Measurements from ENCODE around the gene GFPT1.

Gene GFPT1

DNA sequence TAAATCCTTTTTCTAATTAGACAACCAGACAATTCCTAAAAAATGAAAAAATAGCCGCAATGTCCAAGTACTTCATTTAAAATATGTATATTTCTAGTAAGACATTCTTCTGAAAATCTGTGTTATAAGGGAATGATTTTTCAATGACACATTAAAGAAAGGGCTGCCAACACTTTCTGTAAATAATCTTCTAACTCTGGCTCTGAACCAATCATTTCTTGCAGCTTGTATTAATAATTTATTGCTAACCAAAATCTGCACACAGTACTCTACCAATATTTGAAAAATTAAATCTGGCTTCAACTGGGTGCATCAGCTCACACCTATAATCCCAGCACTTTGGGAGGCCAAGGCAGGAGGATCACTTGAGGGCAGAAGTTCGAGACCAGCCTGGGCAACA, 42.0 kb upstream of the GFPT1 start:
- POLR2A ChIA-PET, result interaction anchor here (0.6 kb wide), 1 partner anchor 1222 kb away, joined by 3 read pairs; no protein-coding TSS in a partner anchor
- TF ChIP-seq, protein P1, sequence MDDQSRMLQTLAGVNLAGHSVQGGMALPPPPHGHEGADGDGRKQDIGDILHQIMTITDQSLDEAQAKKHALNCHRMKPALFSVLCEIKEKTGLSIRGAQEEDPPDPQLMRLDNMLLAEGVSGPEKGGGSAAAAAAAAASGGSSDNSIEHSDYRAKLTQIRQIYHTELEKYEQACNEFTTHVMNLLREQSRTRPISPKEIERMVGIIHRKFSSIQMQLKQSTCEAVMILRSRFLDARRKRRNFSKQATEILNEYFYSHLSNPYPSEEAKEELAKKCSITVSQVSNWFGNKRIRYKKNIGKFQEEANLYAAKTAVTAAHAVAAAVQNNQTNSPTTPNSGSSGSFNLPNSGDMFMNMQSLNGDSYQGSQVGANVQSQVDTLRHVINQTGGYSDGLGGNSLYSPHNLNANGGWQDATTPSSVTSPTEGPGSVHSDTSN (CRISPR knock-in tag; IDR thresholded peaks at IDR 0.05), result no peak
- TF ChIP-seq ZNF155 (tag by site-specific recombination; IDR thresholded peaks at IDR 0.05) (no peak), ZNF214 (tag by site-specific recombination; IDR thresholded peaks at IDR 0.05; ENCODE audit: borderline replicate concordance) (no peak), ZNF335 (tag by site-specific recombination; conservative IDR thresholded peaks at IDR 0.05) (no peak), REPIN1 (tag by site-specific recombination; IDR thresholded peaks at IDR 0.05; ENCODE audit: low read depth) (no peak), OVOL3 (tag by site-specific recombination; IDR thresholded peaks at IDR 0.05) (no peak), ZXDB (tag by site-specific recombination; IDR thresholded peaks at IDR 0.05) (no peak), ZFP3 (tag by site-specific recombination; IDR thresholded peaks at IDR 0.05; ENCODE audit: low read depth) (no peak), ZNF292 (tag by site-specific recombination; IDR thresholded peaks at IDR 0.05; ENCODE audit: borderline replicate concordance, low read depth) (no peak), ZBTB7A (tag by site-specific recombination; IDR thresholded peaks at IDR 0.05; ENCODE audit: low read depth) (no peak), ZNF146 (tag by site-specific recombination; IDR thresholded peaks at IDR 0.05) (no peak), OSR2 (tag by site-specific recombination; IDR thresholded peaks at IDR 0.05) (no peak)
- TF ChIP-seq, protein P2, sequence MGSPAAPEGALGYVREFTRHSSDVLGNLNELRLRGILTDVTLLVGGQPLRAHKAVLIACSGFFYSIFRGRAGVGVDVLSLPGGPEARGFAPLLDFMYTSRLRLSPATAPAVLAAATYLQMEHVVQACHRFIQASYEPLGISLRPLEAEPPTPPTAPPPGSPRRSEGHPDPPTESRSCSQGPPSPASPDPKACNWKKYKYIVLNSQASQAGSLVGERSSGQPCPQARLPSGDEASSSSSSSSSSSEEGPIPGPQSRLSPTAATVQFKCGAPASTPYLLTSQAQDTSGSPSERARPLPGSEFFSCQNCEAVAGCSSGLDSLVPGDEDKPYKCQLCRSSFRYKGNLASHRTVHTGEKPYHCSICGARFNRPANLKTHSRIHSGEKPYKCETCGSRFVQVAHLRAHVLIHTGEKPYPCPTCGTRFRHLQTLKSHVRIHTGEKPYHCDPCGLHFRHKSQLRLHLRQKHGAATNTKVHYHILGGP (tag by site-specific recombination; IDR thresholded peaks at IDR 0.05), result no peak
- TF ChIP-seq, protein P3, sequence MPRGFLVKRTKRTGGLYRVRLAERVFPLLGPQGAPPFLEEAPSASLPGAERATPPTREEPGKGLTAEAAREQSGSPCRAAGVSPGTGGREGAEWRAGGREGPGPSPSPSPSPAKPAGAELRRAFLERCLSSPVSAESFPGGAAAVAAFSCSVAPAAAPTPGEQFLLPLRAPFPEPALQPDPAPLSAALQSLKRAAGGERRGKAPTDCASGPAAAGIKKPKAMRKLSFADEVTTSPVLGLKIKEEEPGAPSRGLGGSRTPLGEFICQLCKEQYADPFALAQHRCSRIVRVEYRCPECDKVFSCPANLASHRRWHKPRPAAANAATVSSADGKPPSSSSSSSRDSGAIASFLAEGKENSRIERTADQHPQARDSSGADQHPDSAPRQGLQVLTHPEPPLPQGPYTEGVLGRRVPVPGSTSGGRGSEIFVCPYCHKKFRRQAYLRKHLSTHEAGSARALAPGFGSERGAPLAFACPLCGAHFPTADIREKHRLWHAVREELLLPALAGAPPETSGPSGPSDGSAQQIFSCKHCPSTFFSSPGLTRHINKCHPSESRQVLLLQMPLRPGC (tag by site-specific recombination; IDR thresholded peaks at IDR 0.05), result no peak
- TF ChIP-seq, protein P4, sequence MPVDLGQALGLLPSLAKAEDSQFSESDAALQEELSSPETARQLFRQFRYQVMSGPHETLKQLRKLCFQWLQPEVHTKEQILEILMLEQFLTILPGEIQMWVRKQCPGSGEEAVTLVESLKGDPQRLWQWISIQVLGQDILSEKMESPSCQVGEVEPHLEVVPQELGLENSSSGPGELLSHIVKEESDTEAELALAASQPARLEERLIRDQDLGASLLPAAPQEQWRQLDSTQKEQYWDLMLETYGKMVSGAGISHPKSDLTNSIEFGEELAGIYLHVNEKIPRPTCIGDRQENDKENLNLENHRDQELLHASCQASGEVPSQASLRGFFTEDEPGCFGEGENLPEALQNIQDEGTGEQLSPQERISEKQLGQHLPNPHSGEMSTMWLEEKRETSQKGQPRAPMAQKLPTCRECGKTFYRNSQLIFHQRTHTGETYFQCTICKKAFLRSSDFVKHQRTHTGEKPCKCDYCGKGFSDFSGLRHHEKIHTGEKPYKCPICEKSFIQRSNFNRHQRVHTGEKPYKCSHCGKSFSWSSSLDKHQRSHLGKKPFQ (tag by site-specific recombination; IDR thresholded peaks at IDR 0.05), result no peak
- TF ChIP-seq, protein P5, sequence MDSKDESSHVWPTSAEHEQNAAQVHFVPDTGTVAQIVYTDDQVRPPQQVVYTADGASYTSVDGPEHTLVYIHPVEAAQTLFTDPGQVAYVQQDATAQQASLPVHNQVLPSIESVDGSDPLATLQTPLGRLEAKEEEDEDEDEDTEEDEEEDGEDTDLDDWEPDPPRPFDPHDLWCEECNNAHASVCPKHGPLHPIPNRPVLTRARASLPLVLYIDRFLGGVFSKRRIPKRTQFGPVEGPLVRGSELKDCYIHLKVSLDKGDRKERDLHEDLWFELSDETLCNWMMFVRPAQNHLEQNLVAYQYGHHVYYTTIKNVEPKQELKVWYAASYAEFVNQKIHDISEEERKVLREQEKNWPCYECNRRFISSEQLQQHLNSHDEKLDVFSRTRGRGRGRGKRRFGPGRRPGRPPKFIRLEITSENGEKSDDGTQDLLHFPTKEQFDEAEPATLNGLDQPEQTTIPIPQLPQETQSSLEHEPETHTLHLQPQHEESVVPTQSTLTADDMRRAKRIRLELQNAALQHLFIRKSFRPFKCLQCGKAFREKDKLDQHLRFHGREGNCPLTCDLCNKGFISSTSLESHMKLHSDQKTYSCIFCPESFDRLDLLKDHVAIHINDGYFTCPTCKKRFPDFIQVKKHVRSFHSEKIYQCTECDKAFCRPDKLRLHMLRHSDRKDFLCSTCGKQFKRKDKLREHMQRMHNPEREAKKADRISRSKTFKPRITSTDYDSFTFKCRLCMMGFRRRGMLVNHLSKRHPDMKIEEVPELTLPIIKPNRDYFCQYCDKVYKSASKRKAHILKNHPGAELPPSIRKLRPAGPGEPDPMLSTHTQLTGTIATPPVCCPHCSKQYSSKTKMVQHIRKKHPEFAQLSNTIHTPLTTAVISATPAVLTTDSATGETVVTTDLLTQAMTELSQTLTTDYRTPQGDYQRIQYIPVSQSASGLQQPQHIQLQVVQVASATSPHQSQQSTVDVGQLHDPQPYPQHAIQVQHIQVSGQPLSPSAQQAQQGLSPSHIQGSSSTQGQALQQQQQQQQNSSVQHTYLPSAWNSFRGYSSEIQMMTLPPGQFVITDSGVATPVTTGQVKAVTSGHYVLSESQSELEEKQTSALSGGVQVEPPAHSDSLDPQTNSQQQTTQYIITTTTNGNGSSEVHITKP (tag by site-specific recombination; IDR thresholded peaks at IDR 0.05), result no peak
- TF ChIP-seq, protein P6, sequence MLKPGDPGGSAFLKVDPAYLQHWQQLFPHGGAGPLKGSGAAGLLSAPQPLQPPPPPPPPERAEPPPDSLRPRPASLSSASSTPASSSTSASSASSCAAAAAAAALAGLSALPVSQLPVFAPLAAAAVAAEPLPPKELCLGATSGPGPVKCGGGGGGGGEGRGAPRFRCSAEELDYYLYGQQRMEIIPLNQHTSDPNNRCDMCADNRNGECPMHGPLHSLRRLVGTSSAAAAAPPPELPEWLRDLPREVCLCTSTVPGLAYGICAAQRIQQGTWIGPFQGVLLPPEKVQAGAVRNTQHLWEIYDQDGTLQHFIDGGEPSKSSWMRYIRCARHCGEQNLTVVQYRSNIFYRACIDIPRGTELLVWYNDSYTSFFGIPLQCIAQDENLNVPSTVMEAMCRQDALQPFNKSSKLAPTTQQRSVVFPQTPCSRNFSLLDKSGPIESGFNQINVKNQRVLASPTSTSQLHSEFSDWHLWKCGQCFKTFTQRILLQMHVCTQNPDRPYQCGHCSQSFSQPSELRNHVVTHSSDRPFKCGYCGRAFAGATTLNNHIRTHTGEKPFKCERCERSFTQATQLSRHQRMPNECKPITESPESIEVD (tag by site-specific recombination; IDR thresholded peaks at IDR 0.05), result no peak
- no peak overlapping the region for H3K4me3 ChIP-seq (ENCODE audit: low read depth, low read length)
- H3K4me1 ChIP-seq (ENCODE audit: control insufficient read depth, insufficient read depth, low read length), result no peaks in the 10 kb centered on the region
- CTCF ChIA-PET, result interaction anchor here (0.7 to 1.4 kb wide), 2 partner anchors 8 to 9 kb away, joined by 4 read pairs; no protein-coding TSS in a partner anchor
- no peak overlapping the region for H3K27ac ChIP-seq (ENCODE audit: extremely low read depth, low read depth, low read length)
- H3K36me3 ChIP-seq (ENCODE audit: control insufficient read depth in 2 of 2, insufficient read depth in 1 of 2, low read length in 2 of 2), result peaks cover 47 to 54% of the 10 kb centered on the region in 2 experiments
- no peaks in the 10 kb centered on the region for H3K9me3 ChIP-seq (ENCODE audit: control insufficient read depth, insufficient read depth, low read depth, low read length)

All from HEK293 (cell line).